HG02970 (cell line): ENCODE data around the gene DLG3.

ENCODE experiments used
- ATAC-seq: cut with Tn5 transposase; IDR thresholded peaks from one replicate; pipeline ENCODE4 v1.9.1; 2021; ENCODE audit warnings: mild to moderate bottlenecking, moderate library complexity, moderate number of reproducible peaks; ENCODE audit not compliant: unreplicated experiment, low FRiP score

DLG3 gene

GRCh38 chrX:70476166-70476933 lies 31.7 kb downstream of the DLG3 start:
- ATAC-seq: no peak

GRCh38 chrX:70476934-70477733 lies 32.5 kb downstream of the DLG3 start:
- no peak for ATAC-seq

- ATAC-seq: no peak
Observed at GRCh38 chrX:70477734-70478075, 33.1 kb downstream of the DLG3 start.

- no peak for ATAC-seq
Observed at GRCh38 chrX:70478526-70479245, 34.1 kb downstream of the DLG3 start.

- ATAC-seq: no peak
Observed at GRCh38 chrX:70479247-70479921, 34.7 kb downstream of the DLG3 start.

GRCh38 chrX:70479922-70480659 lies 35.5 kb downstream of the DLG3 start:
- no peak for ATAC-seq

GRCh38 chrX:70480660-70481018 lies 36.0 kb downstream of the DLG3 start:
- no peak for ATAC-seq

- ATAC-seq: no peak
Observed at GRCh38 chrX:70481471-70482270, 37.0 kb downstream of the DLG3 start.

- ATAC-seq: no peak
Observed at GRCh38 chrX:70482300-70482699, 37.7 kb downstream of the DLG3 start.

GRCh38 chrX:70485466-70485865 lies 40.8 kb downstream of the DLG3 start:
- ATAC-seq: no peak

GRCh38 chrX:70488856-70489255 lies 44.2 kb downstream of the DLG3 start:
- ATAC-seq: no peak

- ATAC-seq: no peak
Observed at GRCh38 chrX:70494441-70494840, 49.8 kb downstream of the DLG3 start.

- ATAC-seq: no peak
Observed at GRCh38 chrX:70496491-70496890, 51.9 kb downstream of the DLG3 start.

GRCh38 chrX:70497026-70497425 lies 52.4 kb downstream of the DLG3 start:
- ATAC-seq: no peak

- ATAC-seq: no peak
Observed at GRCh38 chrX:70498129-70498528, 53.5 kb downstream of the DLG3 start.

- no peak for ATAC-seq
Observed at GRCh38 chrX:70500826-70501225, 56.2 kb downstream of the DLG3 start.

GRCh38 chrX:70504772-70505450 lies 60.3 kb downstream of the DLG3 start:
- ATAC-seq: no peak

GRCh38 chrX:70505451-70505841 lies 60.8 kb downstream of the DLG3 start:
- ATAC-seq: no peak
